ENCODE results near the gene ROR1. TPM values are rescaled to one million over a fixed set of nuclear protein-coding genes. Genes with fewer than 3 reads are reported as not detected.

The ROR1 gene
- polyA plus RNA-seq, 1 experiment = 7.1 TPM

DNA sequence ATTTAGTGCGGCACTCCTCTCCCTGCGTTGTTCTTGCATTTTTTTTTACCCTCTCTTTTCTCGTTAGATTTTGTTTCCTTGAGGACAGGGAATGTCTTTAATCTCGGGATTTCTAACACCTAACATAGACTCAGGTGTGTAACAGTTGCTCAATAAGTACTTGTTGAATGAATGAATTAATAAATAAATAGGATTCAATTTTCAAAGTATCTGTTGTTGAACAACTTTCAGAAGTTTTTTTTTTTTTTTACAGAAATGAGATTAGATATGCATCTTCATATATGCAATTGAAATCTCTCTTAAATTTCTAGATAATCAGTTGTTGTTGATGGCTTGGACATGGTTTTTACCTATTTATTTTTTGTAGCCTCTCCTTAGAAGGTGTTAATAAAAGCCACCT, 83.1 kb downstream of the ROR1 start:
- POLR2A ChIA-PET = no interaction called here
- DNase-seq (ENCODE audit: low read depth, low spot score) = no peak

DNA sequence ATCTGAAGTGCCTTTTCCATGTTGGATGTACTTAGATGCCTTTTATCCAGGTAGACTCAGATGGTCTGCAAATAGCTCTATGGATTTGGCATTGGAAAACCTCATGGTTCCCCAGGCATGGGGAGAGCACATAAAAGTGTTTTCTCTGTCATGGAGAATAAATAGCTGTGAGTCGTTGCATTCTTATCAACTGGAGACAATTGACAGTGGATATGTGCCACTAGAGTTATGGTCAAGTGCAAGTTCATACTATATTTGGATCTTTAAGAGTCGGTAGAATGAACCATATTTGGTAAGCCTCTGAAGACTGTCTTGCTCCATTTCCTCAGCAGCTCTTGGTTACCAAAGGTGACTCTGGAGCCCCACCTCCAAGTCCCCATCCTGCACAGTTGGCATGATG, 83.7 kb downstream of the ROR1 start:
- DNase-seq (ENCODE audit: low read depth, low spot score) = no peak
- Histone ChIP-seq H3K9me3 (ENCODE audit: control insufficient read depth, insufficient read depth, low read length) (no peaks in the 10 kb centered on the region), H3K27ac (ENCODE audit: low read depth, low read length) (no peak overlapping the region), H3K4me3 (ENCODE audit: low read depth, low read length) (no peak overlapping the region), H3K27me3 (ENCODE audit: control insufficient read depth, insufficient read depth, low read length) (no peaks in the 10 kb centered on the region)
- ChIA-PET CTCF (no interaction called here), POLR2A (no interaction called here)
- TF ChIP-seq, protein P1, sequence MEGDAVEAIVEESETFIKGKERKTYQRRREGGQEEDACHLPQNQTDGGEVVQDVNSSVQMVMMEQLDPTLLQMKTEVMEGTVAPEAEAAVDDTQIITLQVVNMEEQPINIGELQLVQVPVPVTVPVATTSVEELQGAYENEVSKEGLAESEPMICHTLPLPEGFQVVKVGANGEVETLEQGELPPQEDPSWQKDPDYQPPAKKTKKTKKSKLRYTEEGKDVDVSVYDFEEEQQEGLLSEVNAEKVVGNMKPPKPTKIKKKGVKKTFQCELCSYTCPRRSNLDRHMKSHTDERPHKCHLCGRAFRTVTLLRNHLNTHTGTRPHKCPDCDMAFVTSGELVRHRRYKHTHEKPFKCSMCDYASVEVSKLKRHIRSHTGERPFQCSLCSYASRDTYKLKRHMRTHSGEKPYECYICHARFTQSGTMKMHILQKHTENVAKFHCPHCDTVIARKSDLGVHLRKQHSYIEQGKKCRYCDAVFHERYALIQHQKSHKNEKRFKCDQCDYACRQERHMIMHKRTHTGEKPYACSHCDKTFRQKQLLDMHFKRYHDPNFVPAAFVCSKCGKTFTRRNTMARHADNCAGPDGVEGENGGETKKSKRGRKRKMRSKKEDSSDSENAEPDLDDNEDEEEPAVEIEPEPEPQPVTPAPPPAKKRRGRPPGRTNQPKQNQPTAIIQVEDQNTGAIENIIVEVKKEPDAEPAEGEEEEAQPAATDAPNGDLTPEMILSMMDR (IDR thresholded peaks at IDR 0.05; ENCODE audit: low read depth, low read length) = no peak

More for the DNA sequence above, 83.1 kb downstream of the ROR1 start:
- Histone ChIP-seq H3K27ac (ENCODE audit: low read depth, low read length) (no peak overlapping the region), H3K9me3 (ENCODE audit: control insufficient read depth, insufficient read depth, low read length) (no peaks in the 10 kb centered on the region), H3K4me3 (ENCODE audit: low read depth, low read length) (no peak overlapping the region), H3K27me3 (ENCODE audit: control insufficient read depth, insufficient read depth, low read length) (no peaks in the 10 kb centered on the region)
- CTCF ChIA-PET = no interaction called here
- TF ChIP-seq, protein P1 (IDR thresholded peaks at IDR 0.05; ENCODE audit: low read depth, low read length) = no peak

- ChIA-PET POLR2A (no interaction called here), CTCF (no interaction called here)
- Histone ChIP-seq H3K27me3 (ENCODE audit: control insufficient read depth, insufficient read depth, low read length) (no peaks in the 10 kb centered on the region), H3K4me3 (ENCODE audit: low read depth, low read length) (no peak overlapping the region), H3K27ac (ENCODE audit: low read depth, low read length) (no peak overlapping the region), H3K9me3 (ENCODE audit: control insufficient read depth, insufficient read depth, low read length) (no peaks in the 10 kb centered on the region)
- TF ChIP-seq, protein P1 (IDR thresholded peaks at IDR 0.05; ENCODE audit: low read depth, low read length) = no peak
- no peak for DNase-seq (ENCODE audit: low read depth, low spot score)
Observed at GRCh38 chr1:63858153-63858552, 84.3 kb downstream of the ROR1 start.

DNA sequence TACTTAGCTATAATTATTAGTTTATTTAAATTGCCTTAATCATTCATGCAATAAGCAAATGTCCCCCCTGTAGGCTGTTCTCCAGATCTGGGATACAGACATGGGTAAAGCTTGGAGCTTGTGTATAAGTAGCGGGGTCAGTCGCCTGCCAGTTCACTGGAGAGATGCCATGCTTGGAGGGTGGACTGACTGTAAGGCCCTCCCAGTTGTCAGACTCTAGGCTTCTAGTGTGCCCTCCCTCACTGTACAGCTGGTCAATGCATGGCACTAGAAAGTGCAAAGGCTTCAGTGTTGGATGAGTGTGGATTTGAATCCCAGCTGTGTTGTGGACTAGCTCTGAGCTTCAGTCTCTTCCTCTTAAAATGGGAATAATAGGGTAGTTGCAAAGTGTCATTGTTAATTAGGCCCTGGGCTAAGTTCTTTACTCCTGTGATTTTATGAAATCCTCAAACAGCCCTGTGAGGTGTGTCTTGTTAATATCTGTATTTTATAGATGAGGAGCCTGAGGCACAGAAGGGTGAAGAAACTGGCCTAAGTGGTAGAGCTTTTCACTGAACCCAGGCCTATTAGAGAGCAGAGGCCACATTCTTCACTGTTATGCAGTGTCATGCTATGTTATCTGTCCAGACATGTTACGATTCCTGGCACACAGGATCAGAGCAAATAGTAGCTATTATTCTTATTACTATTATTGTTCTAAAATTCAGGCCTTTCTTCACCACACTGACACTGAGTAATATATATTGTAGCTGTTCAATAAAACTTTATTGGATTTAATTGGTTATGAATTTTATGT, 85.9 kb downstream of the ROR1 start:
- ChIA-PET POLR2A (no interaction called here), CTCF (interaction anchor here (0.7 to 0.8 kb wide), 2 partner anchors 38 to 46 kb away, joined by 3 to 9 read pairs; no protein-coding TSS in a partner anchor)
- no peak for DNase-seq (ENCODE audit: low read depth, low spot score)
- Histone ChIP-seq H3K4me3 (ENCODE audit: low read depth, low read length) (no peak overlapping the region), H3K9me3 (ENCODE audit: control insufficient read depth, insufficient read depth, low read length) (no peaks in the 10 kb centered on the region), H3K27me3 (ENCODE audit: control insufficient read depth, insufficient read depth, low read length) (peaks cover 3% of the 10 kb centered on the region), H3K27ac (ENCODE audit: low read depth, low read length) (no peak overlapping the region)
- TF ChIP-seq, protein P1 (IDR thresholded peaks at IDR 0.05; ENCODE audit: low read depth, low read length) = no peak

DNA sequence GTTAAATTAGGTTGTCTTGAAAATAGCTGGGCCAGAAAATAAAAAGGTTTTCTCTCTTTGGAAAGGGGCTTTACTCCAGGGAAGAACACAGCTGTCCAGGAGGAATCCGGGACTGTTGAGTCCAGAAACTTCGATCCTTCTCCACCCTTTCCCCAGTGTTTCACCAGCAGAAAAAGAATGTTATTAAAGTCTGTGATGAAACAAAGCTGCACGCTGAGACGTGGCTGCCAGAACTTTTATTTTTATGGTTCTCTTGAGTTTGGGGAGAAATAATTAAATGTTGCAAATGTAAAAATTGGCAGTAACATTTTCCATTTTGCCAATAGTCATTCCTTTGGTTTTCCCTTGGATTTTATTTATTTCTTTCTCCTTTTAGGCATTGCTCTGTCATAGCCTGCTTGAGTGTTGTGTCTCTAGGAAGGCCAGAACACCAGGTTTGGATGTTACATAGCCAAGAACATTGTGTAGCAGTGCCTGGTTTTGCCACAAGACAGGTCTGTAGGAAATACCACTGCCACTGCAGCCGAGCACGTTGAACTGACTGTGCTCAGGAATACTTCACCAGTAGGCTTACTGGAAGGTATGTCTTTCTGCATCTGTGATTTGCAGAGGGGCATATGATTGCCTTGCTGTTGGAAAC, 87.4 kb downstream of the ROR1 start:
- POLR2A ChIA-PET = no interaction called here
- no peak overlapping the region for H3K4me3 ChIP-seq (ENCODE audit: low read depth, low read length)
- TF ChIP-seq, protein P1 (IDR thresholded peaks at IDR 0.05; ENCODE audit: low read depth, low read length) = no peak
- H3K27me3 ChIP-seq (ENCODE audit: control insufficient read depth, insufficient read depth, low read length) = peaks cover 3% of the 10 kb centered on the region
- no peaks in the 10 kb centered on the region for H3K9me3 ChIP-seq (ENCODE audit: control insufficient read depth, insufficient read depth, low read length)
- no peak overlapping the region for H3K27ac ChIP-seq (ENCODE audit: low read depth, low read length)
- no peak for DNase-seq (ENCODE audit: low read depth, low spot score)
- CTCF ChIA-PET = no interaction called here
